ENCODE measurements around the gene LNX1.

Gene LNX1

DNA sequence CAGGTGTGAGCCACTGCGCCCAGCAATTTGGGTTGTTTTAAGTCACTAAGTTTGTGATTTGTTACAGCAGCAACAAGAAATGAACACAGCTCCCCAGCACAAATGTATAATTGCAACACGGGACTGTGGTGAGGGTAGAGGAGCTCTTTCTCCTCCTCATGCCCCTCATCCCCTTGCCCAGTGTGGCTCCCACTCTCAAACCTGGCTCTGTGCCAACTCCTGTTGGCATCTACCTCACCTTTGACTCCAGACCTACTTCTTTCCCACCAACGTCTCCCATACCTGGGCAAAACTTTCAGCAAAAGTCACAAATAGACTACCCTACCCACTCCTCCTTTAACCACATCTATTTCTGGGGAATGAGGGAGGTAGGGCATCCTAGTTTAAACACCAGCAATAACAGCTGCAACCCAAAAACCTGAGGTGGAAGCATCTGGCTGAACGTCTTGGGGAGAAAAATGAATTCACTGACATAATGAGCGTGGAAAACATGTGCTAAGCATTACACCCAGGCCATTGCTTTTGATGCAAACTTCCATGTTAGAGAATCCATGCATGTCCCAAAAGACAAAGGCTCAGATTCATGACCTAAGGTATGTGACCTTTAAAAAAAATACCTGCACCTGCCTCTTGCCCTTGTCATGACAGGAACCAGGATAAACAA, 19.2 kb downstream of the LNX1 start:
- DNase-seq = no peak

DNA sequence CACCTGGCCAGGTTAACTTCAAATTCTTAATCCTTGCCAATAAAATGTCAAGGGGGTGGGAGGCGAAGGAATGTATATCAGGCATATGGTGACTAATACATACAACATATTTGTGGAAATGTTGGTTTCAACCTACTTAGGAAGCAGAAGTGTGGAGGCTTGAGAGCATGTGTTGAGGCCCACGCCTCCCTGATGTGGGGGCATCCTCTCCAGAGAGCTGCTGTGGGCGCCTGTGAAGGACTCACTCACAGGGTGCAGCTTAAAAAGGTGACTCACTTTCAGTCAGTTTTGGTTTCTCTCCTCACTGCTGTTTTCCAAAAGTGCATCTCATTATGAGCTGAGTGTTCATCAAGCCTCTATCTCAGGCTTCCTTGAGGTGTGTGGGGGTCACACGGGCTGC, 27.5 kb downstream of the LNX1 start:
- no peak for DNase-seq

- DNase-seq = no peak
Measured at GRCh38 chr4:53562409-53562808, 28.9 kb downstream of the LNX1 start.

DNA sequence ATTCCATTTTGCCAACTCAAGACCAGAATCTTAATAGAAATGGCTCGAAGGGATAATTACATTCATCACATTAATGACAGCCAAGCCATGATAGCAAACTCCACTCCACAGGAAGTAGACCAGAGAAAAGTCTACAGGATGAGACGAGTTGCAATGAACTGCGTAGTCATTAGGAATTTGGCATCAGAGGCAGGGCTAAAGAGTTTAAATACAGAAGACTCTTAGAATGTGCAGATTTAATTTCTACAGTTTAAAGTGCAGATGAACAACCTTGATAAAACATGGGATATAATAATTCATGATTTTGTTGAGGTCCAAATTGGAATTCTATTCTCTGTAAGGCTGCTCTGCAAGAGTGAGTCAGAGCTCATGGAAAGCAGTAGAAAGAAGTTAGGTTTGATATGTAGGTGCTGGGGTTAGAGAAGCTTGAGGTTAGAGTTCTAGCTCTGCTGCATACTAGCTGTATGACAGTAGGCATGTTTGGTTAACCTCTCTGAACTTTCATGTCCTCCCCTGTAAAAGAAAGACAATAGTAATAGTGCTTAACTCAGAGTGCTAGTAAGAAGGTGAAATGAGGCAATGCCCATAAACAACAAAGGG, 32.2 kb downstream of the LNX1 start:
- DNase-seq = no peak

- DNase-seq = no peak
Measured at GRCh38 chr4:53558065-53558801, 33.1 kb downstream of the LNX1 start.

GRCh38 chr4:53557669-53558064, 33.6 kb downstream of the LNX1 start:
- no peak for DNase-seq

DNA sequence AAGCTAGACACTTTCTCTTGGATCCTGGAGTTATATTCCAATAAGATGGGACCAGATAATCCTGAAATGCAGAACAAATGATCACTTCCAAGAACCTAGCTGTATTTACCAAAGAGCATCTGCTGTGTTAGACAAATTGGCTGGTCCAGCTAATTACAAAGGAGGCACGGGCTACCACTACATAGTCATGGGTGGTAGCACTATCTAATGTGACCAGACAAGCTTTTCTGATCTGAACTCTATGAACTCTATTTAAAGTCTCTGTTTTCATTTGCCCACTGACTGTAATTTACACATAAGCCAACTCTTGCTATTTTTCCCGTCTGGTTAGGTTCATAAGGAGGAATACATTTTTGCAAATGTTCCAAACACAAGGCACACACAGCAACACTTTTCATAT, 34.6 kb downstream of the LNX1 start:
- DNase-seq = no peak

- no peak for DNase-seq
Measured at GRCh38 chr4:53553486-53554210, 37.6 kb downstream of the LNX1 start.

- DNase-seq = no peak
Measured at GRCh38 chr4:53552711-53553110, 38.6 kb downstream of the LNX1 start.

DNA sequence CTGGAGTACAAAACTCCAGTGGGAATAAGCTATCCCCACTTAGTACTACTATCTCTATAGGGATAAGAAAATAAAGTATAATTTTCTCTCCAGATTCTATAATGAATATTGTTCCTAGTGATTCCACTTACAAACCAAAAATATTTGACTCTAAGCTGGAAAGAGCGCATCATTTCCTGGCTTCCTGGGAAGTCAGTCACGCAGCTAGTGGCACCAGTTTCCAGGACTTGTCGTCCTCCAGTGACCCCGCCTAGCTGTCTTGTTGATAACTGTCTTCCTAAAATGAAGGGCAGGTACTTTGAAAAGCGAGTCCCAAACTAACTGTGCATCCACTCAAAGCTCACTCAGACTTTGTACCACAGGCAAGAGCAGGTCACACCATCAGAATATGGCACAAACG, 39.3 kb downstream of the LNX1 start:
- DNase-seq = no peak

GRCh38 chr4:53551281-53551864, 39.9 kb downstream of the LNX1 start:
- no peak for DNase-seq

DNA sequence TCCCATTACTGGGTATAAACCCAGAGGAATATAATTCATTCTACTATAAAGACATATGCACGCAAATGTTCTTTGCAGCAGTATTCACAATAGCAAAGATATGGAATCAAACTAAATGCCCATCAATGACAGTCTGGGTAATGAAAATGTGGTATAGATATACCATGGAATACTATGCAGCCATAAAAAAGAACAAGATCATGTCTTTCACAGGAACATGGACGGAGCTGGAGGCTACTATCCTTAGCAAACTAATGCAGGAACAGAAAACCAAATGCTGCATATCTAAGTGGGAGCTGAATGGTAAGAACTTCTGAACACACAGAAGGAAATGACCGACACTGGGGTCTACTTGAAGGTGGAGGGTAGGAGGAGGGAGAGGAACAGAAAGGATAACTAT, 42.6 kb downstream of the LNX1 start:
- DNase-seq = no peak

DNA sequence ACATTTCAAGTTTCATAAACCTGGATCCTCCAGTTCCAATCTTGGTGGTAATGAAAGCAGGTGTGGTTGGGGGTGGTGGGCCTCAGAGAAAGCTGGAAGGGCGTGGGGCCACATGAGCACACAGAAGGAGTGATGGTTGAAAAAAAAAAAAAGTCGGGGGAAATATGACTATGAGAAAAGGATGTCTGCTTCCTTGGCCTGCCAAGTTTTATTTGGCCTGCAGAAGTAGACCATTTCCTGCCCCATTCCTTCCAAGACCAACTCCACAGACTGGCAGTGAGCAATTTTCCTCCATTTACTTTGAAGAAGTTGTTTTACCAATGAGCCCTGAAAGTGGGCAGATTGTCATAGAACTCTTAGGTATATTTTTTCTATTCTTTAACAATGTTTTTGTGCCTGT, 43.3 kb downstream of the LNX1 start:
- DNase-seq = no peak

GRCh38 chr4:53545942-53546581, 45.2 kb downstream of the LNX1 start:
- DNase-seq = no peak

DNA sequence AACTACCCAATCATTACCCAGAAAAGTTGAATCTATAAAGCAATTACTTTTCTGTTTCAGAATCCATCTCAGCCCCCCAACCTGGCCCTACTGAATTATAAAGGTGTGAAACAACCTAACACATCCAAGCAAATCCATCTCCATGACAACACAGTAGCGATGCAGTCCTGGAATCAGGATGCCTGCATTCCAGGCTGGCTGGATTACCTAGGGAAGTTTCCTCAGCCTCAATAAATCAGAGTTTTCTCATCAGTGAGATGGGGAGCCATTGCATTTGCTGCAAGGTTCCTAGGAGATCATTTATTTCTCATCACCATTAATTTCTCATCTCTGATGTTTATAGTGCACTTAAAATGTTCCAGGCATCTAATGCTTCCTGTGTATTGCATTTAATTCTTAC, 46.0 kb downstream of the LNX1 start:
- no peak for DNase-seq

- DNase-seq = no peak
Measured at GRCh38 chr4:53543561-53543960, 47.7 kb downstream of the LNX1 start.

DNA sequence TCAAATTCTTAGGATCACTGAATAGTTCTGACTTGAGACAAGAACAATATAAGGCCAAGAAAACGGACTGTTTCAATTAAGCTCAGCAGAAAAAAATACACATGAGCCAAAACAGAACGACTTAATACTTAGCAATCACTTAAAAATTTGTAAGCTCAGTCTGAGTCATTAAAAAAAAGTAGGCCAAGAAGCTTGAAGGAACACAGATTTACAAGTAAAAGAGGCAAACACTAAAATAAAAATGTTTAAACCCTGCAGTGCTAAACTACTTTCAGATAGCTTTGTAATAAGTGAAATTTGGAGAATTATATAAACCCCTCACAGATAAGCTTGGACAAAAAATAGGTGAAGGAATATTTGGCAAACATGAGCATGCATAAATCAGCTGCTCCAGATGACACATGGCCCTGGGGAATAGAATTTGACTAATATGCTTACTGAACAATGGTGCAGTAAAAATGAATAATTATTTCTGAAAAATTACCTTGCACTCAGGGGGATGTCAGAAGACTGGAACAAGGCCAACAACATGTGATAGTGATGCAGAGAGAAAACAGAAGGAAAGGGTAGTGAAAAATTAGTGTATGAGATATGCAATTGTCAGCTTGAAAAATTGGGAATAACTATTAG, 49.6 kb downstream of the LNX1 start:
- no peak for DNase-seq

DNA sequence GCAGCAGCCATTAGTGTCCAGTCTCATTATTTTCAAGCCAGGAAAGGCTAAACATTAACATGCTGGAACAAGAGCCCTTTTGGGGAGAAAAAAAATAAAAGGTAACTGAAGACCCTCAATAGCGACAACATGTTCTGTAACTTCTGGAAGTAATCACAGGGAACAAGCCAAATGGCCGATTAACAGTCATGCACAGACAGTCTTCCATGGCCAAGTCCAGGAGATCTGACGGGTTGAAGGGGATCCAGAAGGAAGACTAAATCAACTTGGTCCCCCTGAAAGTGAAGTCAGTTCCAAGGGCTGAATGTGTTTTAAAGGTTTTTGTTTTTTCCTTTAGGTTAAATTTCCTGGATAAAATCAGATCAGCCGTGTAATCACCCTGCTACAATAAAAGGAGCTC, 52.5 kb downstream of the LNX1 start:
- DNase-seq = no peak

DNA sequence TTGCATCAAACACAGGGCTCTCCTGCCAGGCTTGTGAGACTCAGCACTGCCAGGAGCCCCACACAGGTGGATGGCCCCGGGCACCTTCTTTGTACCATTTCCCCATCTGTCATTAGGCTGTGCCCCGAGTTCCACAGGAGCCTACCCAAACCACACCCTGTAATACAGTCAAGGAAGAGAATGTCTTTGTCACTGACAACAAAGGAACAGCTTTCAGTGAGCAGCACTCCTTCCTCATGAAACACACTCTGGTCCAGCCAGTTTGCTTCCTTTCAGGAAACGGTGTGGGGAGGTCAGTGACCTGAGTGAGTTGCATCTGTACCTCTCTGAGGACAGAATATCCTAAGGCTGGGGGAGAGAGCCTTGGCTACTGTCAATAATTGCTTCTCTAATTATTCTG, 53.7 kb downstream of the LNX1 start:
- DNase-seq = no peak

GRCh38 chr4:53536328-53536727, 55.0 kb downstream of the LNX1 start:
- no peak for DNase-seq

- DNase-seq = no peak
Measured at GRCh38 chr4:53535567-53535966, 55.7 kb downstream of the LNX1 start.

DNA sequence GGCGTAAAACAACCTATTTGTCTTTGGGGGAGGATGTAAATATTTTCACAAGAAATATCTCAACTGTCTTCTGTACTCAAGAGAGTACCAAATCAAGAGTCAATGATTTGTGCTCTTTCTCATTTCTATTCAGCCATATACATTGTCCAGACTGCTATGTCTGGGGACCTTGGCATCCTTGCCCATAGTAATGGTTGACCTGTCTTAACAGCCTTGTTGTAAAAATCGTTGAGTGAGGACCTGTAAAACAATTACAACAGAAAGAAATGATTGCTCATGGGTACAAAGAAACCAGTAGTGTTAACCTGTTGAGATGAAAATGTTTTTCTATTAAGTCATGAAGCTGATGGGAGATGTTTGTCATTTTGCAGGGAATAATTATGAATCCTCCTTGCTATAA, 56.6 kb downstream of the LNX1 start:
- DNase-seq = no peak

Measured in CD4-positive, alpha-beta T cell treated with Interleukin-17A for 1 hour (primary cell).